GM12872 (cell line): Measurements from ENCODE around the gene SART3.

ENCODE experiments used
- TF ChIP-seq, protein P1 (sequence below): IDR thresholded peaks from 3 replicates; pipeline ENCODE4 v1.5.1; 2011; ENCODE audit warnings: low read depth, mild to moderate bottlenecking, low read length, moderate library complexity; ENCODE audit not compliant: insufficient read depth

SART3 gene

DNA sequence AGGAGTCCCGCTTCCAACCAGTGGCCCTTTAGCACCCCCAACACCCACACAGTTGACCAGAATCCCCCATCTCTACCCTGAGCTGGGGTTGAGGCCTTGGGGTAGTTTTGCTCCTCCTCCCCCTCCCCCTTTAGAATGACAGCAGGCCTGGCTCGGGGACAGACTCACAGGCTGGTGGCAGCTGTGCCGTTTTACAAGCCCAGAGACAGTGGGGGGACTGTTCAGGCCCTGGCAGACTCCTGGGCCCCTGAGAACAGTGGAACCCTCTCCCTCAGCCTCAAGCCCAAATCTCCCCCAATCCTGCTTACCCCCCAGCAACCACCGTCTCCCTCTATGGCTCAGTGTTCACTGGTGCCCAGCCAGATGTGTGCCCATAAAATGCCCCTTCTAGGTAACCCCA is 26.9 kb upstream of the SART3 start:
- TF ChIP-seq, protein P1, sequence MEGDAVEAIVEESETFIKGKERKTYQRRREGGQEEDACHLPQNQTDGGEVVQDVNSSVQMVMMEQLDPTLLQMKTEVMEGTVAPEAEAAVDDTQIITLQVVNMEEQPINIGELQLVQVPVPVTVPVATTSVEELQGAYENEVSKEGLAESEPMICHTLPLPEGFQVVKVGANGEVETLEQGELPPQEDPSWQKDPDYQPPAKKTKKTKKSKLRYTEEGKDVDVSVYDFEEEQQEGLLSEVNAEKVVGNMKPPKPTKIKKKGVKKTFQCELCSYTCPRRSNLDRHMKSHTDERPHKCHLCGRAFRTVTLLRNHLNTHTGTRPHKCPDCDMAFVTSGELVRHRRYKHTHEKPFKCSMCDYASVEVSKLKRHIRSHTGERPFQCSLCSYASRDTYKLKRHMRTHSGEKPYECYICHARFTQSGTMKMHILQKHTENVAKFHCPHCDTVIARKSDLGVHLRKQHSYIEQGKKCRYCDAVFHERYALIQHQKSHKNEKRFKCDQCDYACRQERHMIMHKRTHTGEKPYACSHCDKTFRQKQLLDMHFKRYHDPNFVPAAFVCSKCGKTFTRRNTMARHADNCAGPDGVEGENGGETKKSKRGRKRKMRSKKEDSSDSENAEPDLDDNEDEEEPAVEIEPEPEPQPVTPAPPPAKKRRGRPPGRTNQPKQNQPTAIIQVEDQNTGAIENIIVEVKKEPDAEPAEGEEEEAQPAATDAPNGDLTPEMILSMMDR: no peak

DNA sequence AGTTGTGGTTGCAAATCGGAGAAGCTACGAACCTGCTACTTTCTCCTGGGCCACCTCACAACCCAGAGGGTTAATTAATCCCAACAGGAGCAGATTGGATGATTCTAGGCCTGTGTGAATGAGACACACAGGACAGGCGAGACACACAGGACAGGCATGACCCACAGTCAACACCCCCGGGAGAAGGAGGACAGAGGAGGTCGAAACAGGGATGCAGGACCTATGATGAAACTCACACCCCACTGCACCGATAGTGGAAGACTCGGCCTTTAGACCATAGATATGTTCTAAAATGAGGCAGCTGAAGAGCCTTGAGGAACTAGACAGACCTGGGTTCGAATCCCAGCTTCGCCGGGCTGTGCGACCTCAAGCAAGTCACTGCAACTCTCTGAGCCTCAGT is 25.3 kb upstream of the SART3 start:
- TF ChIP-seq, protein P1: no peak

DNA sequence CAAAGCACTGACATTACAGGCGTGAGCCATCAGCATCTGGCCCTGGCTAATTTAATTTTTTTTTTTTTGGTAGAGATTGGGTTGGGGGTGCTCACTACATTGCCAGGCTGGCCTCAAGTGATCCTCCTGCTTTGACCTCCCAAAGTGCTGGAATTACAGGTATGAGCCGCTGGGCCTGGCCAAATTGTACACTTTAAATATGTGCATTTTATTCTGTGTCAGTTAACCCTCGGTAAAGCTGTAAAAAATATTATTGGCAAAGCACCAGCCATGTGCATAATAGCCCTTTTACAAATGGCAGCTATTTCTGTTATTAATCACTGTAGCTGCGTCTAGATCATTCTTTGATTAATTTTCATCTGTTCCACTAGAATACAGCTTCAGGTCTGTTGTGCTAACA is 24.9 kb upstream of the SART3 start:
- TF ChIP-seq, protein P1: no peak

DNA sequence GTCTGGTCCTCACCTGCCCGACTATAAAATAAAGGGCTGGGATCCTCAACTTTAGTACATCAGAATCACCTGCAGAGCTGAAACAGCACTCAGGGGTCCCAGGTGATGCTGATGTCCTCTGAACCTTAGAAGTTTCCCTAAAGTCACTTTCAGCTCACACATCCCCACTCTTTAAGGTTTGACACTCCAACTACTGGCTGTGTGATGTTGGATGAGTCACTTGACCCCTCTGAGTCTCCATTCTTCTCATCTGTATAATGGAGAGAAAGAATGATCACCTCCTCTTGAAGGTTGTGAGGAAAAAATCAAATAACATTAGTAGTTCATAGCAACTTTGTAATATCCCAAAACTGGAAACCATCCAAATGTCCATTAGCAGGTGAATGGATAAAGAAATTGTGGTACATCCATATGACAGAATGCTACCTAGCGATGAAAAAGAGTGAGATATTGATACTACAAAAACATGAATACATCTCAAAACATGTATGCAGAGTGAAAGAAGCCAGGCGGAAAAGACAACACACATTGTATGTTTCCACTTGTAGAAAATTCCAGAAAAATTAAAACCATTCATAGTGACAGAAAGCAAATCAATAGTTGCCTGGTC is 23.6 kb upstream of the SART3 start:
- TF ChIP-seq, protein P1: no peak

DNA sequence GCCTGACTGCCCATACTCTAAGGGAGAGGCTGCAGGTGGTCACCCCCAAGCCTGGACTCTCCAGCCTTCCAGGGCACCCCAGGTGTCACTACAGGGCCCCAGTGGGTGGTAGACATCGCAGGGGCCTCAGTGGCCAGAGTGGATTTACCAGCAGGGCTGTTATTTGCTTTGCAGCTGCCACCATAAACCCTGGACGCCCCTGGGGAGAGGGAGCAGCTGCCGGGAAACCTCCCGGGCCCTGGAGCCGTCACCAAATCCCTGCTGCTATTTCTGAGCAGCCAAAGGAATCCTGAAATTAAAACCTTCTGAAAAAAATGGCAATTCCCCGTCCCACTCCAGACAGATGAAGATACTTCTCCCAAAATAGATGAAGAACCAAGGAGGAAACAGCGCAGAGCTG is 23.0 kb upstream of the SART3 start:
- TF ChIP-seq, protein P1: no peak

DNA sequence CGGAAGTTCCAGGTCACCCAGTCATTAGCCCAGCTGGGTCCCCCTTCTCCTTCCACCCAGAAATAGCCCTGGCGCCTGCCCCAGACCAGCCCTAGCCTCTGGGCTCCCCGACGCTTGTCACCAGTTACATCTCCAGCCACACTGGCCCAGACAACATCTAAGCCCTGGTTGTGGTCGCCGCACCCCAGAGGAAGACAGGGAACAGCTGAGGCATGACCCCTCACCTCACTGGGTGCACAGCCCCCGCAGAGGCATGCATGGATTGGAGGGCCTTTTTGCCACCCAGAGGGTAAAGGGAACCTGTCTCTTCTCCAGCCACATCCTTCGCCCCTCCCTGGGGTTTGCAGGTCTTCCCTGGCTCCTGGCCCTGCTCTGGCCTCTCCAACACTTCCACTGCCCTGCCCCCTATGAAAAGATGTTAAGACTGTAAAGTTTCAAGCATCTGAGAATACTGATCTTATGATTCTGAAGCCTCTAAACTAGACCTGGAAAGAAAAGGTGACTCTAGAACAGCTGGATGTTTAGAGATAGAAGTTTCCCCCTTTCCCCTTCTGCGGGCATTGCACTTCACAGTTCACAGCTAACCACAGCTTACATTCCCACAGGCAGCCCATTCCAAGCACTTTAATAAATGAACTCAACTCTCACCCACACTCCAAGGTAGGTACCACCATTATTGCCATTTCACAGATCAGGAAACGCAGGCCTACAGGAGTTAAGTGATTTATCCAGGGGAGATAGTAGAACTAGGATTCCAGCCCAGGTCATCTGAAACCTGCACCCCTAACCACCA is 22.2 kb upstream of the SART3 start:
- TF ChIP-seq, protein P1: no peak

DNA sequence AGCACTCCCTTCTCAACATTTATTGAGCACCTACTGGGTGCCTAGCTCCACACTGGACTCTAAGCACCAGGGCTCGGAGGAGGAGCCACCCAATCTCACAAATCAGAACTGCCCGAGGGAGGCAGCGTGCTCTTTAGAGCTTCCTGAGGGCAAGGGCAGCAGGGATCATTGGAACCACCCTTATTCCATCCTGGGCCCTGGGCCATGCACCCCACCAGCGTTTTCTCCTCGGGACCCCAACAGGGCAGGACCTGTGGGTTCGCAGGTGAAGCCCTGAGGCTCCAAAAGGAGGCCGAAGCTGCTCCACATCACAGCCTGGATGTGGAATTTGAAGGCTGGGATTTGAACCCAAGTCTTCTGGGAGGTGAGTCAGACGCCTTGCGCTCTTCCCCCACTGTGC is 21.5 kb upstream of the SART3 start:
- TF ChIP-seq, protein P1: no peak
